Adrenal gland (tissue), 12 donors: ENCODE results near the gene RAP1GAP. TPM values are rescaled to one million over a fixed set of nuclear protein-coding genes. Genes with fewer than 3 reads are reported as not detected.

ENCODE experiments used
- DNase-seq, 7 donors: peaks; one replicate each; pipeline ENCODE4 v3.0.0-alpha.2; 2019 to 2020
- H3K27ac ChIP-seq, 5 donors: fragments of 200-600 bp; sonication (generic) in 4 of 5; 1 replicate in 3 of 5; 2 replicates in 2 of 5; pipeline versions ENCODE4 v1.5.1 to v1.8.0; 2016 to 2020; ENCODE audit warnings: mild to moderate bottlenecking in 1 of 5
- H3K27me3 ChIP-seq: fragments of 200-600 bp; 2 replicates; pipeline ENCODE4 v1.8.0; 2021
- H3K36me3 ChIP-seq, 2 donors: fragments of 200-600 bp; replicated peaks in 1 of 2; 1 replicate in 1 of 2; 2 replicates in 1 of 2; pipeline versions ENCODE4 v1.5.1 to v1.8.0; 2018 to 2022
- H3K4me1 ChIP-seq, 2 donors: fragments of 200-600 bp; replicated peaks in 1 of 2; 1 replicate in 1 of 2; 2 replicates in 1 of 2; pipeline versions ENCODE4 v1.5.1 to v1.8.0; 2018 to 2021
- H3K4me3 ChIP-seq, 4 donors: fragments of 200-600 bp; sonication (generic) in 3 of 4; one replicate each; pipeline ENCODE4 v1.5.1; 2016 to 2018
- H3K9me3 ChIP-seq, 3 donors: fragments of 200-600 bp; sonication (generic) in 1 of 3; replicated peaks in 1 of 3; 1 replicate in 2 of 3; 2 replicates in 1 of 3; pipeline versions ENCODE4 v1.5.1 to v1.8.0; 2016 to 2021
- POLR2A ChIP-seq, 2 donors: fragments of 450-650 bp; IDR thresholded peaks; one replicate each; pipeline ENCODE4 v1.6.1; 2017; ENCODE audit warnings: antibody characterized with exemption in 2 of 2, mild to moderate bottlenecking in 2 of 2, moderate library complexity in 1 of 2
- WGBS, 4 donors: extraction: QIAGEN DNeasy Blood & Tissue Kit in 2 of 4; methylation state at CpG; one replicate each; pipeline versions ENCODE4 v1.1.5 to v1.1.7; 2013 to 2017; 5-methylcytosine and 5-hydroxymethylcytosine counted together
- intact Hi-C, 2 donors: fragments of 100-400 bp; cut with DNase I; formaldehyde crosslinking; loops; one replicate each; pipeline versions ENCODE4 v1.14.1 to v1.15.0; 2022 to 2023
- polyA plus RNA-seq, 3 donors: library from polyadenylated mRNA; stranded (reverse); fragments of 200-250 nt in 2 of 3; fragments of 350-450 nt in 1 of 3; fragmentation: Illumina TruSeq in 1 of 3; extraction: RNeasy Lipid Tissue Mini Kit (QIAGEN cat#74804) in 1 of 3; gene quantifications; one replicate each; pipeline ENCODE4 v1.2.3, GENCODE V29; 2013 to 2014
- total RNA-seq, 9 donors: library from RNA; depleted of rRNA in 4 of 9; stranded (reverse); fragments of >200 nt in 4 of 9; fragments of 120-200 nt in 1 of 9; fragmentation: NEBNext Ultra II Directional in 1 of 9; extraction: Animal tissue kit (Norgen Biotek cat#: 25700) in 1 of 9; gene quantifications; one replicate each; pipeline versions ENCODE4 v1.1.0 to v1.2.4, GENCODE V29; 2013 to 2023
- TF ChIP-seq, protein P1 (sequence below), 6 experiments: fragments of 450-650 bp in 4 of 6; fragments of 200-600 bp in 2 of 6; sonication (generic) in 1 of 6; IDR thresholded peaks; 1 replicate in 5 of 6; 2 replicates in 1 of 6; pipeline versions ENCODE4 v1.5.1 to v1.8.0; 2016 to 2021; ENCODE audit warnings: antibody characterized with exemption in 6 of 6, mild to moderate bottlenecking in 2 of 6, moderate library complexity in 1 of 6
- donor health status: healthy with polysubstance abuse.
- donor health status: Bipolar disorder and iron deficiency.
- donor health status: DM: yes; HTN: yes; CAD: no.
- donor health status: DM: no; HTN: no; CAD: no.
- donor health status: DM: no; HTN: no; CAD: no.
- donor health status: DM: yes; HTN: yes; CAD: no.

The RAP1GAP gene
- total and polyA plus RNA-seq, 12 donors: 52.4 to 409 (median 90.0) TPM

DNA sequence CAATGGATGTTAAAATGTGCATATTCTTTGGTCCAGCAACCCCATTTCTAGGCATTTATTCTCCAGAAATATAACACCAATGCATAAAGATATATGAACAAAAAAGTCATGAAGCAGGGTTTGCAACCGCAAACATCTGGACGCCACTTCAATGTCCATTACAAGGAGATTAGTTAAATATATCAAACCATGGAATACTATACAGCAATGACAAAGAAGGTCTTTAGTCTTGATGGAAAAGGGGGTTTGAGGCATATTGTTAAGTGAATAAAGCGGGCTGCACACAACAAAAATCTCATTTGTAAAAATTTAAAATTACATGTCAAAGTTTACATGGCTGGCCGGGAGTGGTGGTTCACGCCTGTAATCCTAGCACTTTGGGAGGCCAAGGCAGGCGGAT is 31.6 kb downstream of the RAP1GAP start:
- no peak for DNase-seq
- TF ChIP-seq, protein P1, sequence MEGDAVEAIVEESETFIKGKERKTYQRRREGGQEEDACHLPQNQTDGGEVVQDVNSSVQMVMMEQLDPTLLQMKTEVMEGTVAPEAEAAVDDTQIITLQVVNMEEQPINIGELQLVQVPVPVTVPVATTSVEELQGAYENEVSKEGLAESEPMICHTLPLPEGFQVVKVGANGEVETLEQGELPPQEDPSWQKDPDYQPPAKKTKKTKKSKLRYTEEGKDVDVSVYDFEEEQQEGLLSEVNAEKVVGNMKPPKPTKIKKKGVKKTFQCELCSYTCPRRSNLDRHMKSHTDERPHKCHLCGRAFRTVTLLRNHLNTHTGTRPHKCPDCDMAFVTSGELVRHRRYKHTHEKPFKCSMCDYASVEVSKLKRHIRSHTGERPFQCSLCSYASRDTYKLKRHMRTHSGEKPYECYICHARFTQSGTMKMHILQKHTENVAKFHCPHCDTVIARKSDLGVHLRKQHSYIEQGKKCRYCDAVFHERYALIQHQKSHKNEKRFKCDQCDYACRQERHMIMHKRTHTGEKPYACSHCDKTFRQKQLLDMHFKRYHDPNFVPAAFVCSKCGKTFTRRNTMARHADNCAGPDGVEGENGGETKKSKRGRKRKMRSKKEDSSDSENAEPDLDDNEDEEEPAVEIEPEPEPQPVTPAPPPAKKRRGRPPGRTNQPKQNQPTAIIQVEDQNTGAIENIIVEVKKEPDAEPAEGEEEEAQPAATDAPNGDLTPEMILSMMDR (IDR thresholded peaks at IDR 0.05): no peak
- no peak for TF ChIP-seq POLR2A (IDR thresholded peaks at IDR 0.05)

DNA sequence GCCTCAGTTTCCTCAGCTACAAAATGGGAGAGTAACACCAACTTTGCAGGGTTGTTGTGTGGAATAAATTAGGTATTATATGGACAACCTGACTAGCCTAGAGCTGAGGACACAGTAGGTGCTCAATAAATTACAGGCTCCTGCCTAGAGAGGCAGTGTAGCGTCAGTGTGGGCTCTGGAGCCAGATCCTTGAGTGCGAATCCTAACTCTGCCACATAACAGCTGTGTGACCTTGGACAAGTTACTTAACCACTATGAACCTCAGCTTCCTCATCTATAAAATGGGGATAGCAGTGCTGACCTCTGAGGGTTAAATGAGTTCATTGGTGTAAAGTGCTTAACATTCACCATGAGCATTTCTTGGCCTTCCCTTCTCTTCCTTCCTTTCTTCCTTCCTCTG is 33.1 kb downstream of the RAP1GAP start:
- WGBS, 4 donors: 69 to 89% (median 71%) methylated on average over 2 of the region's 2 CpGs
- TF ChIP-seq POLR2A (IDR thresholded peaks at IDR 0.05): no peak
- TF ChIP-seq, protein P1 (IDR thresholded peaks at IDR 0.05): no peak
- H3K9me3 ChIP-seq: no peaks in the 10 kb centered on the region
- H3K4me3 ChIP-seq: no peak overlapping the region
- intact Hi-C loops: no loop called here
- H3K27me3 ChIP-seq: no peaks in the 10 kb centered on the region
- no peaks in the 10 kb centered on the region for H3K36me3 ChIP-seq
- peak overlapping the region in 3 of 5 donors; percentile 24 to 79 (median 75) for H3K27ac ChIP-seq
- peaks cover 23 to 40% of the 10 kb centered on the region in 2 donors for H3K4me1 ChIP-seq
- no peak for DNase-seq

More for the DNA sequence above, 31.6 kb downstream of the RAP1GAP start:
- no peak overlapping the region for H3K4me3 ChIP-seq
- peaks cover 32 to 42% of the 10 kb centered on the region in 2 donors for H3K4me1 ChIP-seq
- H3K27me3 ChIP-seq: no peaks in the 10 kb centered on the region
- no peak overlapping the region for H3K27ac ChIP-seq
- WGBS, 4 donors: 95 to 98% (median 97%) methylated on average over 6 of the region's 6 CpGs
- no peaks in the 10 kb centered on the region for H3K36me3 ChIP-seq
- intact Hi-C loops: no loop called here
- no peaks in the 10 kb centered on the region for H3K9me3 ChIP-seq

DNA sequence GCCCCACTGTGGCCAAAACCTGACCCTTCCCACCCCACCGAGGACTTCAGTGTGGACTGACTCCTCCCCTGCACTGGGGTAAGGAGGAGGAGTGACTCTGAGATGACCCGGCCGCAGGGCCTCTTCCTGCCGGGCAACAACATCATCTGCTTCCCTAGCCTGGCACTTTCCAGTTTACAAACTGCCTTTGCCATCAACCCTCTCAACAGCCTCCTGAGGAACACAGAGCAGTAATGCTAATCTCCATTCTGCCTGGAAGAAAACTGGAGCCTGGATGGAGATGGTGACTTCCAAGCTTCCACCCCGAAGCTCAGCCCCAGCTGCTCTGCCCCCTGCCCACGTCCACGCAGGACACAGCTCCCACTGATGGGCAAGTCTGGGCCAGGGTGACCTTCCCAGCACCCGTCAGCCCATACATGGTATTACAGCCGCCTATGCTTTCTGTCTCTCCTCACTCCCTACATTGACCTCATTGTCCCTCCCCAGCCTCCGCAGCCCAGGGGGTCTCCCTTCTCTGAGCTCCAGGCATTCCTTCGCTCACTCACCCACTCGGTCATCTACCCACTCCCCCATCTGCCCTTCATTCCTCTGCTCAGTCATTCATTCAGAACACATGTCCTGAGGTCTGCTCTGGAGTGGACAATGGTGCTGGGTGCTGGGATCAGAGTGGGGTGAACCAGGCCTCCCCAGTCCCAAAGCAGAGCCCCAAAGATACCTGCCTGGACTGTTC is 34.2 kb downstream of the RAP1GAP start:
- H3K27ac ChIP-seq: peak overlapping the region in 3 of 5 donors; percentile 24 to 79 (median 75)
- intact Hi-C loops: no loop called here
- H3K27me3 ChIP-seq: no peaks in the 10 kb centered on the region
- peak in 1 of 7 donors; percentile 59 for DNase-seq
- no peaks in the 10 kb centered on the region for H3K36me3 ChIP-seq
- no peak overlapping the region for H3K4me3 ChIP-seq
- WGBS, 4 donors: 69 to 75% (median 72%) methylated on average over 8 to 12 of the region's 12 CpGs
- H3K4me1 ChIP-seq: peaks cover 23 to 40% of the 10 kb centered on the region in 2 donors
- H3K9me3 ChIP-seq: no peaks in the 10 kb centered on the region
- TF ChIP-seq, protein P1 (IDR thresholded peaks at IDR 0.05): no peak
- no peak for TF ChIP-seq POLR2A (IDR thresholded peaks at IDR 0.05)

DNA sequence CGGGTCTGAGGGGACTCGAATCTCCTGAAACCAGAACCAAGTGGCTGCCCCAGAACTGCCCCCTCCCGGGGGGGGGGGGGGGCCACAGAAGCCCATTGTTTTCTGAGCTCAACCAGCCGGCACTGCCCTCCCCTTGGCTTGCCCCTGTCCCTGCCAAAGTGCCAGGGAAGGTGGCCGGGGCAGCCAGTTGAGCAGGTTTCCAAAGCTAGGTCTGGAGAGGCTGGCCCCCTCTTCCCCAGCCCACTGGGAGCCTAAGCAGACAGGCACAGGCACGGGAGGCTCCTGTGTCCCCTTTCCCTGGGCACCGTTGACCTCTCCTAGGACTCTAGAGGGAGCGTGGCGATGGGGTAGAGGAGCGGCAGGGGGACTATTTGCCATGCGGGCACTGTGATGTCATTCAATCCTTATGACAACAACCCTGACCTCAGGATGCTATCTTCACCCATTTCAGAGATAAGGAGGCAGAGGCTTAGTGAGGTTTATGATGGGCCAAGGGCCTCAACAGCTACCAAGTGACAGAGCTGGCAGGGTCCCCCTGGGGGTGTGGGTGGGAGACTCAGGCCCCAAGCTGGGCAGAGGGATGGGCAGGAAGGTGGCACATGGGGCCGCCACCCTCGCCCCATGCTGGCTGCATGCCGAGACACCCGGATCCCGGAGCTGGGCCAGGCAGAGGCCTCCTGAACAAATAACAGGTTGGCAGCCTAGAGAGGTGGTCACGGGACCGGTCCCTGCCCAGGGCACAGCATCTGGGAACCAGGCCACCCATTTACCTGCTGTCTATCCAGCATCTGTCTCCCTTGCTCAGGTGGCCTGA is 35.0 kb downstream of the RAP1GAP start:
- intact Hi-C loops: no loop called here
- no peaks in the 10 kb centered on the region for H3K27me3 ChIP-seq
- peak overlapping the region in 3 of 5 donors; percentile 38 to 79 (median 75) for H3K27ac ChIP-seq

More for the DNA sequence above, 35.0 kb downstream of the RAP1GAP start:
- 57 to 73% (median 65%) methylated on average over 6 to 18 of the region's 18 CpGs for WGBS, 4 donors
- Histone ChIP-seq H3K4me1 (peaks cover 19 to 32% of the 10 kb centered on the region in 2 donors), H3K36me3 (no peaks in the 10 kb centered on the region), H3K4me3 (no peak overlapping the region), H3K9me3 (no peaks in the 10 kb centered on the region)
- peak in 1 of 7 donors; percentile 42 for DNase-seq
- TF ChIP-seq, protein P1 (IDR thresholded peaks at IDR 0.05): no peak
- TF ChIP-seq POLR2A (IDR thresholded peaks at IDR 0.05): no peak
